HK-2 (cell line): ENCODE results near the gene PCID2.

Experiments
- DNase-seq: peaks from one replicate; pipeline ENCODE4 v3.0.0-alpha.2; 2018; ENCODE audit not compliant: unreplicated experiment

Gene PCID2

GRCh38 chr13:113187263-113187669 lies 21.2 kb downstream of the PCID2 start:
- DNase-seq, result peak; percentile 87

GRCh38 chr13:113186061-113186900 lies 22.2 kb downstream of the PCID2 start:
- no peak for DNase-seq

- no peak for DNase-seq
Observed at GRCh38 chr13:113184568-113185440, 23.7 kb downstream of the PCID2 start.

- no peak for DNase-seq
Observed at GRCh38 chr13:113183450-113184129, 24.9 kb downstream of the PCID2 start.

GRCh38 chr13:113182046-113182445 lies 26.4 kb downstream of the PCID2 start:
- no peak for DNase-seq

GRCh38 chr13:113179374-113180230 lies 28.9 kb downstream of the PCID2 start:
- DNase-seq, result no peak

- DNase-seq, result no peak
Observed at GRCh38 chr13:113178896-113179167, 29.6 kb downstream of the PCID2 start.

- DNase-seq, result no peak
Observed at GRCh38 chr13:113178070-113178895, 30.2 kb downstream of the PCID2 start.

GRCh38 chr13:113176822-113177221 lies 31.6 kb downstream of the PCID2 start:
- DNase-seq, result no peak

- DNase-seq, result no peak
Observed at GRCh38 chr13:113176280-113176679, 32.2 kb downstream of the PCID2 start.

GRCh38 chr13:113172419-113172926 lies 36.0 kb downstream of the PCID2 start:
- no peak for DNase-seq

- no peak for DNase-seq
Observed at GRCh38 chr13:113171250-113172125, 37.0 kb downstream of the PCID2 start.

- DNase-seq, result no peak
Observed at GRCh38 chr13:113170511-113170910, 38.0 kb downstream of the PCID2 start.

- DNase-seq, result no peak
Observed at GRCh38 chr13:113169277-113170272, 38.9 kb downstream of the PCID2 start.

GRCh38 chr13:113168211-113168610 lies 40.3 kb downstream of the PCID2 start:
- DNase-seq, result no peak

- DNase-seq, result no peak
Observed at GRCh38 chr13:113167575-113167974, 40.9 kb downstream of the PCID2 start.

- no peak for DNase-seq
Observed at GRCh38 chr13:113167155-113167554, 41.3 kb downstream of the PCID2 start.

- DNase-seq, result no peak
Observed at GRCh38 chr13:113166681-113167080, 41.8 kb downstream of the PCID2 start.
